ENCODE data around the gene ASAH2B.

The ASAH2B gene

GRCh38 chr10:50805981-50806622 lies 66.4 kb downstream of the ASAH2B start:
- Histone ChIP-seq H3K36me3 (ENCODE audit: low read depth) (no peaks in the 10 kb centered on the region), H3K27ac (ENCODE audit: poor library complexity, severe bottlenecking) (no peak overlapping the region), H3K4me3 (ENCODE audit: severe bottlenecking) (no peak overlapping the region), H3K27me3 (ENCODE audit: insufficient read depth, poor library complexity, severe bottlenecking) (no peaks in the 10 kb centered on the region), H3K4me1 (ENCODE audit: insufficient read depth, poor library complexity, severe bottlenecking) (no peaks in the 10 kb centered on the region), H3K9me3 (ENCODE audit: severe bottlenecking) (no peaks in the 10 kb centered on the region)
- DNase-seq (ENCODE audit: low spot score) (no peak), ATAC-seq (ENCODE audit: low read depth) (no peak)
- TF ChIP-seq CTCF (IDR thresholded peaks at IDR 0.05; ENCODE audit: poor library complexity, severe bottlenecking): no peak

GRCh38 chr10:50807851-50808776 lies 68.4 kb downstream of the ASAH2B start:
- TF ChIP-seq CTCF (IDR thresholded peaks at IDR 0.05; ENCODE audit: poor library complexity, severe bottlenecking): no peak
- Histone ChIP-seq H3K36me3 (ENCODE audit: low read depth) (no peaks in the 10 kb centered on the region), H3K27ac (ENCODE audit: poor library complexity, severe bottlenecking) (no peak overlapping the region), H3K9me3 (ENCODE audit: severe bottlenecking) (no peaks in the 10 kb centered on the region), H3K27me3 (ENCODE audit: insufficient read depth, poor library complexity, severe bottlenecking) (no peaks in the 10 kb centered on the region), H3K4me1 (ENCODE audit: insufficient read depth, poor library complexity, severe bottlenecking) (no peaks in the 10 kb centered on the region), H3K4me3 (ENCODE audit: severe bottlenecking) (no peak overlapping the region)
- no peak for DNase-seq (ENCODE audit: low spot score)
- no peak for ATAC-seq (ENCODE audit: low read depth)

Data from RWPE2 (cell line).